CD1c-positive myeloid dendritic cell (primary cell): ENCODE data around the gene DNAJC1.
"Not testable (repeated sequence)": the region's sequence is repeated elsewhere in the genome, so short reads cannot be mapped to it uniquely, and the experiment has no call there.

ENCODE experiments used
- DNase-seq: peaks from one replicate; pipeline ENCODE4 v3.0.0-alpha.2; 2016; ENCODE audit errors: extremely low spot score

DNAJC1 gene

DNA sequence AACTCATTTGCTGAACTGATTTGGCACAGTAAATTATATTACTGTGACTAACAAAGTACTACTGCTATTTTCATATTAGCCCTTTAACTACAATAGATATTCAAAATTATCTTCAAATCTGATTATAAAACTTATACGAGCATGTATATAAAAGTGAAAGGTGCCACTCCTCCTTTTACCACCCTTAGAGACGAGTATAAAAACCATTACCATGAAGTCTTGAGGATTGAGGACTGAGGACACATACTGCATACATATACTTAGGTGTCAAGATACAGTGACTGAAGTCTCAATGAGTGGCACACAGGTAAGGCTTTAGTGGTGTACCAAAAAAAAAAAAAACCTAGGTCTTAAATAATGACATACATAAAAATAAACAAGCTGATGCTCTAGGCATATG lies 98.6 kb downstream of the DNAJC1 start:
- DNase-seq, result no peak

DNA sequence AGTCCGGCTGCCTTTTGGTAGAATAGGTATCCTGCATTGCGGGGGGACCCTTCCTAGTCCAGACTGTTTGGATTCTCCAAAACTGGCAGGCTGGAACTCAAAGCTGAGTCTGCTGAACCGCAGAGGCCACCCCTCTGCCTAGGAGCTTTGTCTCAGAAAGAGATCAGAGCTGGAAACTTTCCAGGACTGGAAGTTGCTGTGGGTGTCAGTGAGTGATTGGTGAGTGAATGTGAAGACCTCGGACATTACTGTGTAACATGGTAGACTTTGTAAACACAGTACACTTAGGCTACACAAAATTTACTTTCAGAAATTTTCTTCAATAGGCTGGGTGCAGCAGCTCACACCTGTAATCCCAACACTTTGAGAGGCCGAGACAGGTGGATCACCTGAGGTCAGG lies 103.8 kb downstream of the DNAJC1 start:
- no peak for DNase-seq

DNA sequence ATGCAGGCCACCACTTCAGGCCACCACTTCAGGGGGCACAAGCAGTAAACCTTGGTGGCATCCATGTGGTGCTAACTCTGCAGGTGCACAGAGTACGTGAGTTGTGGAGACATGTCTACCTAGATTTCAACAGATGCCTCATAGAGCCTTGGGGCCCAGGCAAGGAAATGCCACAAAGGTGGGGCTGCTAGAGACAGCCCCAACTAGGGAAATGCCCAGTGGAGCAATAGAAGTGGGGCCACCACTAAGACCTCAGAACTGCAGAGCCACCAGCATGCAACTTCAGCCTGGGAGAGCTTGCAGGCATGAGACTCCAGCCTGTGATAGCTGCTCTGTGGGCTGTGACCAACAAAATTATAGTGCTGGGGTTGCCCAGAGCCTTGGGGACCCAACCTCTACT lies 107.6 kb downstream of the DNAJC1 start:
- DNase-seq, result no peak

DNA sequence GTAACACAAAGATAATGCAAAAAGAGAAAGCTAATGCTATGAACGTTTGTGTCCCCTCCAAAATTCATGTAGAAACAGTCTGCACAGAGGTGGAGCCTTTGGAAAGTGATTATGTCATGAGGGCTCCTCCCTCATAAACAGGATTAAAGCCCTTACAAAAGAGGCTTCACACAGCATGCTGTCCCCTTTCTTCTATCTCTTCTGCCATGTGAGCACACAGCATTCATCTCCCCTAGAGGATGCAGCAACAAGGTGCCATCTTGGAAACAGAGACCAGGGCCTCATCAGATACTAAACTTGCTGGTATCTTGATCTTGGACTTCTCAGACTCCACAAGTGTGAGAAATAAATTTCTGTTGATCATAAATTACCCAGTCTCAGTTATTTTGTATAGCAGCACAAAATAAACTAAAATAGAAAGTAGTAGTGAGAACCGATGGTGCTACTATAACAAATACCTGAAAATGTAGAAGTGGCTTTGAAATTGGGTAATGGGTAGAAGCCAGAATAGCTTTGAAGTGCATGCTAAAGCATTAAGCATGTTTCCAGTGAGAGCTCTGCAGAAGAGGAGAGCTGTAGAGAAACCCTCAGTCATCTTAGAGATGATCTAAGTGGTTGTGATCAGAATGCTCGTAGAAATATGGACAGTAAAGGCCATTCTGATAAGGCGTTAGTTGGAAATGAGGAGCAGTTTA lies 108.7 kb downstream of the DNAJC1 start:
- DNase-seq, result no peak

DNA sequence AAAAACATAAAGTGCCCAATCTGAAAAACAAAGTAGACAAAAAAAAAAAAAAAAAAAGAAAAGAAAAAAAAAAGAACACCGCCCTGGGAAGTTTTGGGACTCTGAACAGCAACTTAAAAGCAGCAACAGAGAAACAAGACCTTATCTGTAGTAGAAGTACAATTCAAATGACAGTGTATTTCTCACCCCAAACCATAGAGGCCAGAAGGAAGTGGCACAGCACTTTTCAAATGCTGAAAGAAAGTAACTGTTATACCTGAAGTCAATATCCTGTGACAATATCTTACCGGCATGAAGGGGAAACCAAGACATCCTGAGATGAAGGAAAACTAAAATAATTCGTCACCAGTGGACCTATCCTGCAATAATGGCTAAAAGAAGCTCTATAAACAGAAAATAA lies 112.1 kb downstream of the DNAJC1 start:
- DNase-seq, result no peak

DNA sequence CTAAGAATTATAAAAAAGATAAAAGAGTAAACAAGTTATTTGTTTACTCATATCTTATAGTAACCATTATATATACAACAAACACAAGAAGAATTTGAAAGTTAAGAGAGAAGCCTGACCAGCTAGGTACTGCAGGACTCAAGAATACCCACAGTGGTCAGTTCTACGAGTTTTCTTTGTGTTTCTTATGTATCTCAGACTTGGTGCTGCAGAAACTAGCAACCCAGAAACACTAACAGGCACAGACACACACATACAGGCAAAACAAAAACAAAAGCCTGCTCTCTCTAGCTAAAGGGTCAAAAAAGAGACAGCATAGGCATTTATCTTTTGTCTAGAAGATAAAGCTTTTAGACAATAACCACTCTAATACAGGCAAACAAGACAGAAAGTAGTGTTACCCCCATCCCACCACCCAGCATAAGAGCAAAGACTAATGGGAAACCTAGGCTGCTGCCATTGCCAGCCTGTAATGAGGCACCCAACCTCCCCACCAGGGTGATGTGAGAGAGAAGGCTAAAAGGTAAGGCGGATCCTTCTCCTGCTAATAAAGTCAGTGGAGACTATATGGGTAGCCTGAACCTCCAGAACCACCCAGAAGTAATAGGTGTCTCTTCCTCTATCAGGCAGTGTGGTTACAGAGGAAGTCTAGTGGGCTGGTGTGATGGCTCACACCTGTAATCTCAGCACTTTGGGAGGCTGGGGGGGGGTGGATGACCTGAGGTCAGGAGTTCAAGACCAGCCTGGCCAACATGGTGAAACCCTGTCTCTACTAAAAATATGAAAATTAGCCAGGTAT lies 113.9 kb downstream of the DNAJC1 start:
- DNase-seq, result no peak

DNA sequence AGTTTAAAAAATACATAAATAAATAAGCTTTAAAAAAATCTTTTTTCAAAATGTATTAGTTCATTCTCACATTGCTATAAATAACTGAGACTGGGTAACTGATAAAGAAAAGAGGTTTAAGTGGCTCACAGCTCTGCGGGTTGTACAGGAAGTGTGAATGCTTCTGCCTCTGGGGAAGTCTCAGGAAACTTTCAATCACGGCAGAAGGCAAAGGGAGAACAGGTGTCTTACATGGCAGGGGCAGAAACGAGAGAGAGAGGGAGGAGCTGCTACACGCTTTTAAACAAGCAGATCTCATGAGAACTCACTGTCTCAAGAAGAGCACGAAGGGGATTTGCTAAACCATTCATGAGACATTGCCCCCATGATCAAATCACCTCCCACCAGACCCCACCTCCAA lies 114.6 kb downstream of the DNAJC1 start:
- DNase-seq, result no peak

DNA sequence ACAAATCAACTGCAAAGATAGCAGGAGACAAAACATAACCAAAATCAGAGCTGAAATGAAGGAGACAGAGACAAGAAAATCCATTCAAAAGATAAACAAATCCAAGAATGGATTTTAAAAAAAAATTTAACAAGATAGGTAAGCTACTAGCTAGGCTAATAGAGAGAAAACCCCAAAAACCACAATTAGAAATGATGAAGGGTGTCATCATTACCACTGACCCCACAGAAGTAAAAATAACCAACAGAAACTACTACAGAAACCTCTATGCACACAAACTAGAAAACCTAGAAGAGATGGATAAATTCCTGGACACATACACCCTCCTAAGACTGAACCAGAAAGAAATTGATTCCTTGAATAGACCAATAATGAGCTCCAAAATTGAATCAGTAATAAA lies 117.6 kb downstream of the DNAJC1 start:
- DNase-seq, result no peak

DNA sequence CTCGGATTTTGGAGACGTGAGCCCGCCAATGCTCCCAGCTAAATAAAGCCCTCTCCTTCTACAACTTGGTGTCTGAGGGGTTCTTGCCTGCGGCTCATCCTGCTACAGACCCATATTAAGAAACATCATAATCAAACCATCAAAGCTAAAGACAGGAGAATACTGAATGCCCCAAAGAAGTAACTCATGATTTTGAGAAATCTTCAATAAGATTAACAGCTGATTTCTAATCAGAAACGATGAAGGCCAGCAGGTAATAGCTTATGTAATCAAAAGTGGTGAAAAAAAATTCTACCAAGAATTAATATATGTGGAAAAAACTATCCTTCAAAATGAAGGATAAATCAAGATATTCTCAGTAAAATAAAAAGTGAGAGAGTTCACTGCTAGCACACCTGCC lies 130.3 kb downstream of the DNAJC1 start:
- DNase-seq, result no peak

DNA sequence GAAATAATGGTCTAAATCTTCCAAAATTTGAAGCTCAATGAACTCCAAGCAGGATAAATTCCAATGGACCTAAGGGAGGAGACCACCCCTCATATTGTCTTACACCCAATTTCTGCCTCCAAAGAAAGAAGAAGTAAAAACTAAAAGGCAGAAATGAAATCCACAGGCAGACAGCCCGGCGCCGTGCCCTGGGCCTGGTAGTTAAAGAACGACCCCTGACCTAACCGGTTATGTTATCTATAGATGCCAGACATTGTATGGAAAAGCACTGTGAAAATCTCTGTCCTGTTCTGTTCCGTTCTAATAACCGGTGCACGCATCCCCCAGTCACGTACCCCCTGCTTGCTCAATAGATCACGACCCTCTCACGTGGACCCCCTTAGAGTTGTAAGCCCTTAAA lies 130.8 kb downstream of the DNAJC1 start:
- DNase-seq, result not testable (repeated sequence)

DNA sequence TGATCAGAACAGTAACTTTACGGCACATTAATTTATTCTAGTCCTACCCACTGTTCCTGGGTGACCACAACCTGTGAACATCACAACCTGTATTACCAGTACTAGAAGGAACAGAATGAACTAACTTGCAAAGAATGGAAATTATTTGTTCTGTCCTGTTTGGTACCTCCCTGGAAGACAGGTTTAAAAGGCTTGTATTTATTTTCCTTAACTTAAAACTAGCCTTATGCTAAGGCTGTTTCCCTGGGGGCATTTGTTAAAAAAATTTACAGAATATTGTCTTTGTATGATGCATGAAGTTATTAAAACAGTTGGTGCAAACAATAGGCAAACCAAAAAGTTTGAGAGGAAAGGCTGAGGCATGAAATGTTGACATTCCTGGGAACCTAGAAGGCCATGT lies 132.7 kb downstream of the DNAJC1 start:
- DNase-seq, result no peak

DNA sequence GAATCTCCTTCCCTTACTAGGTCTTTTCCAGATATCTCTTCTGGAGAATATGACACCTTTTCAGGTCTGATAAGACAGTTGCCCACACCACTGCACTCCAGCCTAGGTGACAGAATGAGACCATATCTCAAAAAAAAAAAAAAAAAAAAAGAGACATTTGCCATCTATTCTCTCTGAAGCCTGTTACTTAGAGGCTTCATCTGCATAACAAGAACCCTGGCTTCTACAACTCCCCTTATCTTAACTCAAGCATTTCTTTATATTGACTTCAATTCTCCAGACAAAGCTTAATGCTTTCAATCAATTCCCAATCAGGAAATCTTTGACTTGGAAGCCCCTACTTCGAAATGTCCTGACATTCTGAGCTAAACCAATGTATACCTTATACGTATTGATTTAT lies 134.4 kb downstream of the DNAJC1 start:
- not testable (repeated sequence) for DNase-seq

DNA sequence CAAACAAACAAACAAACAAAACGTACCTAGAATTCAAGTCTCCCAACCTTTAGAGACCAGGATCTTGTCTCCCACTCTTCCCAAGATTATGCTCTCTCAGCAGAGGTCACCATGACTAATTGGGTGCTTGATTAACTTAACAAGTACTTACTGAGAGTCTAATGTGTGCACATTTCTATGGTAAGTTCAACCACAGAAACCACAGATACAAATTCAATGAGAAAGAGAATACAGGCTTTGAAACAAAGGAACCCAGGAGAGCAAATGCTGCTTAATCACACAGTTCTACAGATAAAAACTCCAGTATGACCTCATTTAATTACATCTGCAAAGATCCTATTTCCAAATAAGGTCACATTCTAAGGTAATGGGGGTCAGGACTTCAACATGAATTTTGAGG lies 142.8 kb downstream of the DNAJC1 start:
- no peak for DNase-seq

DNA sequence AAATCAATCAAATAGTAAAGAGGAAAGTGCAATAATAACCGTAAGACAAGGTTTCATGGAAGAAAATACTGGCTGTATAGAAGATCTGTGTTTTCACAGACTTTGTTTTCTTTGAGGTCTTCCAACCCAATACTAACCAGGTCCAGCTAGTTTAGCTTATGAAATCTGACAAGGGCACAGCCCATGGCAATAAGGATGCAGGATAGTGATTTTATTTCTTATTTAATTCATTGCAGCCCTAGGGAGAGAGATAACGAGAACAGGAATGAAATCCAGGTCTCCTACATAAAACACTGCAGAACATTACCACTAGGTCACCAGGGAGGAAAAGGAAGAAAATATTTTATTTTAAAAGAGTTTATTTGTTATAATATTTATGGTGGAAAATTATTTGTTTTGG lies 145.1 kb downstream of the DNAJC1 start:
- DNase-seq, result no peak

DNA sequence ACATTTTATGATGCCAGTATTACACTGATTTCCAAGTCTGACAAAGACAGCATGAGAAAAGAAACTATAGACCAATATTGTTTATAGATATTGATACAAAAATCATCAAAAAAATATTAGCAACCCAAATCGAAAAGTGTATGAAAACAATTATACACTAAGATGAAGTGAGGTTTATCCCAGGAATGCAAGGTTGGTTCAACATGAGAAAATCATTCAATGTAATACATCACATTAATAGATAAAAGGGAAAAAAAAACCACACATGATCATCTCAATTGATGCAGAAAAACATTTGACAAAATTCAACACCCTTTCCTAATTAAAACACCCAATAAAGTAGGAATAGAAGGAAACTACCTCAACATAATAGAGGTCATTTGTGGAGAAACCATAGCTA lies 153.9 kb downstream of the DNAJC1 start:
- no peak for DNase-seq

DNA sequence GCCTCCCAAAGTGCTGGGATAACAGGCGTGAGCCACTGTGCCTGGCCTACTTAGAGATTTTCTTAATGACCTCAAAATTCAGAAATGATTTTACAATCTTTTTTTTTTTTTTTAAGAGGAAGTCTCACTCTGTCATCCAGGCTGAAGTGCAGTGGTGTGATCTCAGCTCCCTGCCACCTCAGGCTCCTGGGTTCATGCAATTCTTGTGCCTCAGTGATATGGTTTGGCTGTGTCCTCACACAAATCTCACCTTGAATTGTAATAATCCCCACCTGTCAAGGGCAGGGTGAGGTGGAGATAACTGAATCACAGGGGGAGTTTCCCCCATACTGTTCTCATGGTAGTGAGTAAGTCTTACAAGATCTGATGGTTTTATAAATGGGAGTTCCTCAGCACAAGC lies 159.9 kb downstream of the DNAJC1 start:
- no peak for DNase-seq

DNA sequence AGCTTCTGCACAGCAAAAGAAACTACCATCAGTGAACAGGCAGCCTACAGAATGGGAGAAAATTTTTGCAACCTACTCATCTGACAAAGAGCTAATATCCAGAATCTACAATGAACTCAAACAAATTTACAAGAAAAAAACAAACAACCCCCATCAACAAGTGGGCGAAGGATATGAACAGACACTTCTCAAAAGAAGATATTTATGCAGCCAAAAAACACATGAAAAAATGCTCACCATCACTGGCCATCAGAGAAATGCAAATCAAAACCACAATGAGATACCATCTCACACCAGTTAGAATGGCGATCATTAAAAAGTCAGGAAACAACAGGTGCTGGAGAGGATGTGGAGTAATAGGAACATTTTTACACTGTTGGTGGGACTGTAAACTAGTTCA lies 162.3 kb downstream of the DNAJC1 start:
- DNase-seq, result not testable (repeated sequence)

DNA sequence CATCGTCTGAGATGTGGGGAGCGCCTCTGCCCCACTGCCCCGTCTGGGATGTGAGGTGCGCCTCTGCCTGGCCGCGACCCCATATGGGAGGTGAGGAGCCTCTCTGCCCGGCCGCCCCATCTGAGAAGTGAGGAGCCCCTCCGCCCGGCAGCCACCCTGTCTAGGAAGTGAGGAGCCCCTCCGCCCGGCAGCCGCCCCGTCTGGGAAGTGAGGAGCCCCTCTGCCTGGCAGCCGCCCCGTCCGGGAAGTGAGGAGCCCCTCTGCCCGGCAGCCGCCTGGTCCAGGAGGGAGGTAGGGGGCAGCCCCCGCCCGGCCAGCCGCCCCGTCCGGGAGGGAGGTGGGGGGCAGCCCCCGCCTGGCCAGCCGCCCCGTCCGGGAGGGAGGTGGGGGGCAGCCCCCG lies 166.0 kb downstream of the DNAJC1 start:
- not testable (repeated sequence) for DNase-seq

DNA sequence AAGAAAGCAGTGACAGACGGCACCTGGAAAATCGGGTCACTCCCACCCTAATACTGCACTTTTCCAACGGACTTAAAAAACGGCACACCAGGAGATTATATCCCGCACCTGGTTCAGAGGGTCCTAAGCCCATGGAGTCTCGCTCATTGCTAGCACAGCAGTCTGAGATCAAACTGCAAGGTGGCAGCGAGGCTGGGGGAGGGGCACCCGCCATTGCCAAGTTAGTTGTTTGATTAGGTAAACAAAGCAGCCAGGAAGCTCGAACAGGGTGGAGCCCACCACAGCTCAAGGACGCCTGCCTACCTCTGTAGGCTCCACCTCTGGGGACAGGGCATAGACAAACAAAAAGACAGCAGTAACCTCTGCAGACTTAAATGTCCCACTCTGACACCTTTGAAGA lies 169.0 kb downstream of the DNAJC1 start:
- DNase-seq, result not testable (repeated sequence)

DNA sequence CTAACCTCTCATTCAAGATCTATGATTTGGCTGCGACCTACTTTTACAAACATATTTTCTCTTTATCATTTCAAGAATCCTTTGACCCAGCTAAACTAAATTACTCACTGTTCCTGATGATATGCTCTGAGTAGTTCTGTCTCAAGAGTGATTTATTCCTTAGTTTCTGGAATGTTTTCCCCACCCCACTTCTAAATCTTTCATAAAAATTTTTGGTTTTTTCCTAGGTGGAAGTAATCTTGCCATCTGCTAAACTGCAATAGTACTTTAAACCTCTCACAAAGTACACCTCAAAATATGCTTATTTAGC lies 170.8 kb downstream of the DNAJC1 start:
- no peak for DNase-seq

DNA sequence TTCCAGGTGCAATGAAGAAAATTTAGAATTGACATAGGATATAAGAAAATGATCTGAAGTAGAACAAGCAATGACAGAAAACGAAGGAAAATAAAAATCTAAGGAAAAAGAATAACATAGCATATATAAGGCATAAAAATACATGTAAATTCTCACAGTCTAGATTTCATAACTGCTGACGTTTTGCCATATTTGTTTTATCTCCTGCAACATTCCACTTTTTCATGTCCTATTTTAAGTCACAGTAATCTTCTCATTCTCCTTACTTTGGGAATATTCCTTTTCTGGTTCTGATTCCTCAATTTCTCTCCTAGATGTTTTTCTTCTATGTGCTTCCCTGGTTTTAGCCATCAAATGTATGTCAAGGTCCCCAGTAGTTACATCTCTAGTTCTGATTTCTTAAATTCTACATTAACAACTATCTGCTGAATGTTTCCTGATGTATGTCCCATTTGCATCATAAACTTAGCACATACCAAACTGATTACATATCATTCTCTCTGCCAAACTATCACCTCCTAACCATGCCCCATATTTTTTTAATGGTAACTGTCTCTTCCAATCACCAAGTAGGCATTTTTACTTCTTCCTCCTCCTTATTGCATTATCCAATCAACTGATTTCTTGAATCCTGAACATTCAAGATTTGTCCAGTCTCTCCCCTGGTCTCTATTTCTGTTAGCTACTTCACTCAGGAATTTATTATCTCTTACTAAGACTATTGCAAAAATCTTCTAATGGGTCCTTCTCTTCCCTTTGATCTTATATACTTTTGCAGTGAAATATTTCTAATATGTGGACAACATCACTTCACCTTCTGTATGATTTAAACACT lies 171.3 kb downstream of the DNAJC1 start:
- no peak for DNase-seq

DNA sequence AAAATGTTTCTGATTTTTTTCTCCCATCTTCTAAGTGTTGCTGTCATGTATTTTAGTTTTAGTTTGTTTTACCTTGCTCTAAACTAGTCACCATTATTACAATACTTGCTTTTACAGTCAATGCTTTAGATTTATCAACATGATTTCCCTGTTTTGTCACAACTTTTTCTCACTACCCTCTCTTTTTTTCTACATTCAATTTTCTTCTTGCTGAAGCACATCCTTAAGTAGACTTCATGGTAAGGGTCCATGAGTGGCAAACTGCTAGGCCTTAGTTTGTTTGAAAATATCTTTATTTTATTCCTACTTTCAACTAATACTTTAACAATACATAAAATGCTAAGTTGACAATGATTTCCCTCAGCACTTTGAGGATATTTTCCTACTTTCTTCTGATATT lies 173.5 kb downstream of the DNAJC1 start:
- no peak for DNase-seq

DNA sequence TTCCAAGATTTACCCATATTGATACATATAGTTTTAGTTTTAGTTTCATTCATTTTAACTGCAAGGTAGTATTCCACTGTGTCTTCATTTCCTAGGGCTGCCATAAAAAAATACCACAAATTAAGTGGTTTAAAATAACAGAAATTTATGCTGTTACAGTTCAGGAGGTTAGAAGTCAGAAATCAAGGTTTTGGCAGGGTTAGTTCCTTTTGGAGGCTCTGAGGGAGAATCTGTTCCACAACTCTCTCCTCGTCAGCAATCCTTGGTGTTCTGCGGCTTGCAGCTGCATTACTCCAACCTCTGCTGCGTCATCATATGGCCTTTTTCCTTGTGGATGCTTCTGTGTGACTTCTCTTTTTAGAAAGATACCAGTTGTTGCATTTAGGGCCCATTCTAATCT lies 176.2 kb downstream of the DNAJC1 start:
- no peak for DNase-seq
